Measurements from ENCODE around the gene FOXQ1. TPM values are rescaled to one million over a fixed set of nuclear protein-coding genes. Genes with fewer than 3 reads are reported as not detected.

The FOXQ1 gene
- polyA plus RNA-seq (2013, experiment 1 of 2; ENCODE audit: insufficient read length), result 0.58 TPM
- 0.31 TPM for polyA plus RNA-seq (2013, experiment 2 of 2; ENCODE audit: insufficient read length)

- DNase-seq, result no peak
Measured at GRCh38 chr6:1311400-1312202, at the start of gene FOXQ1. Gene FOXQ1, plus strand, starts transcription at chr6:1312098. Its CDS starts 607 bp downstream, at chr6:1312705.

GRCh38 chr6:1262704-1263038 lies 49.2 kb upstream of the FOXQ1 start:
- no peak for DNase-seq

GRCh38 chr6:1263039-1263849 lies 48.7 kb upstream of the FOXQ1 start:
- DNase-seq, result peak; percentile 90

- DNase-seq, result no peak
Measured at GRCh38 chr6:1263850-1264377, 48.0 kb upstream of the FOXQ1 start.

- DNase-seq, result no peak
Measured at GRCh38 chr6:1264619-1265445, 47.1 kb upstream of the FOXQ1 start.

GRCh38 chr6:1266686-1267056 lies 45.2 kb upstream of the FOXQ1 start:
- DNase-seq, result no peak

- DNase-seq, result no peak
Measured at GRCh38 chr6:1267057-1267732, 44.7 kb upstream of the FOXQ1 start.

GRCh38 chr6:1267790-1268762 lies 43.8 kb upstream of the FOXQ1 start:
- no peak for DNase-seq

GRCh38 chr6:1271071-1271763 lies 40.7 kb upstream of the FOXQ1 start:
- no peak for DNase-seq

GRCh38 chr6:1278061-1278720 lies 33.7 kb upstream of the FOXQ1 start:
- DNase-seq, result no peak

GRCh38 chr6:1279065-1279464 lies 32.8 kb upstream of the FOXQ1 start:
- no peak for DNase-seq

GRCh38 chr6:1280666-1281300 lies 31.1 kb upstream of the FOXQ1 start:
- DNase-seq, result no peak

GRCh38 chr6:1281746-1282145 lies 30.2 kb upstream of the FOXQ1 start:
- DNase-seq, result no peak

GRCh38 chr6:1283501-1283900 lies 28.4 kb upstream of the FOXQ1 start:
- DNase-seq, result no peak

- no peak for DNase-seq
Measured at GRCh38 chr6:1285556-1285955, 26.3 kb upstream of the FOXQ1 start.

GRCh38 chr6:1285956-1286355 lies 25.9 kb upstream of the FOXQ1 start:
- DNase-seq, result peak; percentile 97

- peak; percentile 89 for DNase-seq
Measured at GRCh38 chr6:1287103-1287591, 24.8 kb upstream of the FOXQ1 start.

GRCh38 chr6:1290086-1290485 lies 21.8 kb upstream of the FOXQ1 start:
- no peak for DNase-seq

- no peak for DNase-seq
Measured at GRCh38 chr6:1290805-1291204, 21.1 kb upstream of the FOXQ1 start.
